ENCODE measurements around the gene RUNX3.

- TF ChIP-seq CTCF (IDR thresholded peaks at IDR 0.05) (no peak), EZH2 (IDR thresholded peaks at IDR 0.05; ENCODE audit: borderline replicate concordance, insufficient read depth, low read depth, low read length, poor library complexity, severe bottlenecking) (no peak)
These were observed 45.3 kb downstream of the RUNX3 start for GRCh38 chr1:24884751-24885150.
